A172 (cell line): Measurements from ENCODE around the gene TENT4B. TPM values are rescaled to one million over a fixed set of nuclear protein-coding genes. Genes with fewer than 3 reads are reported as not detected.
"Not testable (repeated sequence)": the region's sequence is repeated elsewhere in the genome, so short reads cannot be mapped to it uniquely, and the experiment has no call there.

Experiments used
- DNase-seq: peaks from one replicate; pipeline ENCODE4 v3.0.0-alpha.2; 2015; ENCODE audit warnings: low spot score
- total RNA-seq: library from RNA; depleted of rRNA; stranded (reverse); fragments of >200 nt; shearing (Covaris generic); gene quantifications from 2 replicates; pipeline ENCODE4 v1.2.3, GENCODE V29; 2014; rRNA removed

Gene TENT4B
- 7.4 and 11.2 TPM in 2 replicates for total RNA-seq

DNA sequence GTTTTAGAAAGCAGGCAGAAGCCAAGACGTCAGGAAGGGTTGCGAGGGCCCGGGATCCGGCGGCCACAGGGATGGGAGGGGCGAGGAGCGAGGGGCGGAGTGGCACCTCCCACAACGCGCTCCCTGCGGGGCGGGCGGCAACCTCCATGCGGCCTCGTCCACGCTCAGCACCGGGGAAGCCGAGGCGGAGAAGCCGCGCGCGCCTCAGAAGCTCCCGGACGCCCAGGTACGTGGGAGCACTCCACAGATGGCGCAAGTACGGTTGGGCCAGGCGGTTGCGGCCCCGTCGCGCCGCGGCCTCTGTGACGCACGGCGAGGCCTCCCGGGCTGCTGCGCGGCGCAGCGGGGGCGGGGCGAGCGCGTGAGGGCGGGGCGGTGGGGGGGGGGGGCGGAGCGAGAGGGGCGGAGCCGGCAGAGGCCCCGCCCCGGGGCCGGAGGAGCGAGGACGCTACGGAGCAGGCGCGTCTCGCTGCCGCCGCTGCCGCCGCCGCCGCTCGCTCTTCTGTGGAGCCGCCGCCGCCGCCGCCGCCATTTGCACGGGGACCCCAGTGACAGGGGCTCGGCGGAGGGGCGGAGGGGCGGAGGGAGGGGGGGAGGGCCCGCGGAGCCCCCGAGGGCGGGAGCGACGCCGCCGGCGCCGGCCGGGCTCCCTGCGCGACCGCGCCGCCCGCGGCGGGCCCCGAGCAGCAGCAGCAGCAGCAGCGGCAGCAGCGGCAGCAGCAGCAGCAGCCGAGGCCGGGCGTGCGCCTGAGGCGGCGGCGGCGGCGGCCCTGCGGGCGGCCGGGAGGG is at the start of gene TENT4B:
Gene TENT4B (plus strand): TSS at position 500 of the 789 bp plus-strand sequence. CDS start 316 bp downstream, outside the sequence.
- DNase-seq = peak; percentile 63

- DNase-seq = no peak
Measured at GRCh38 chr16:50103764-50104163, 49.3 kb upstream of the TENT4B start.

DNA sequence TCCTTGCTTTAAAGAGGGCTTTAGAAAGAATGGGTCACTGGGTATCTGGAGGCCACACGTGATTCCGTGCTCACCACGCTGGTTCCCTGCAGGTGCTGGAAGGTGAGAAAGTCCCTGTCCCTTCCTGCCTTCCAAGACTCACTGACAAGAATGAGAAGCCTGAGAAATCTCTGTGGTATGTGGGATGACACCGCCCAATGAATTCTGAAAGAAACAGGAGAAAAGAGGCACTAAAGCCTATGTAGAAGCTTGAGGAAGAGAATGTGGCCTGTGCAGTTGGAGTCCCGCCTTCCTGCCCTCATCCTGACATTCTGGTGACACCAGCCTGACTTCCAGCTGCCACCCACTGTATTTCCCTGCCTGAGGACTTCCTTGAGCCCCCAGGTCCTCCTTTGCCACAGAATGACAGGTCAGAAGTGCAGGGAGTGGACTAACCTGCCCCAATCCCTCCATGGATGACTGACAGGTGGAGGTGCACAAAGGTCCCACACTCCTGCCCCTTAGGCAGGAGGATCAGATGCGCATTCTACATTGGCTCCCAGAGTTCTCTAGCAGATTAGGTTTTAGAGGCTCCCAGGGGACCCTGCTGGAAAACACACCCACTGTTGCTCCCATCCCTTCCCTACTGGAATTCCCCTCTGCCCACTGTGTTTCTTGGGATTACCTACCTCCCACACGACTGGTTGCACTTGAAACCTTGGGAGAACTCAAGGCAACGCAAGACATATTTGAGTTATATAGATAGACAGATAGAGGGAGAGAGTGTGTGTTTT is 38.6 kb upstream of the TENT4B start:
- DNase-seq = peak; percentile 30

DNA sequence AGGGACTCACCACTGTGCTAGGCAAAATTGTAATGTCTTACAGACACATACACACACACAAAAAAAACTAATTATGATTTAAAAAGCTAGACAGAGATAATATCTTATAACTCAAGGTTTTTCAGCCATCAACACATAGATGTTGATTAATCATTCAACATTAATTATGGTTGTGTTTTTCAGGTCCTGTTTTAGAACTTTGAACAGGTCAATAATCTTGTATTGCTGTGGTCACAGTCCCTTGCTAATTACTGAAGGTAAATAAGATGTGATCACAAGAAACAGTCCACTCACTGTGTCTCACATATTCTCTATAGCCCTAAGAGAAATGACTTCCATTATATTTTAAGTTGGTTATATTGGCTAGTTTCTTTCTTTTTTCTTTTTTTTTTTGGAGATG is 32.4 kb upstream of the TENT4B start:
- no peak for DNase-seq

DNA sequence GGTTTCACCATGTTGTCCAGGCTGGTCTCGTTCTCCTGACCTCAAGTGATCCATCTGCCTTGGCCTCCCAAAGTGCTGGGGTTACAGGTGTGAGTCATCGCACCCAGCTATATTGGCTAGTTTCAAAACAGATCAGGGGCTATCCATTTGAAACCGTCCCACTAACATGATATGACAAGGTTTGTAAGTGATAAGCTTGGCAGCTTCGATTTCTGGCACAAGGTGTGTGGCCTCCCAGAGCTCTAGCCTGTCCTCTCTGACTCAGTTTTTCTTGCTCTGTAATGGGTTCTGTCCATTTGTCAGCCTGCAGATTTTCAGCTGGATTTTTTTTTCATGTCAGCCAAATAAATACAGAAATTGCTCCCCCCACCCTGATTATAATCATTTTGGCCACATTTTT is 31.8 kb upstream of the TENT4B start:
- no peak for DNase-seq

DNA sequence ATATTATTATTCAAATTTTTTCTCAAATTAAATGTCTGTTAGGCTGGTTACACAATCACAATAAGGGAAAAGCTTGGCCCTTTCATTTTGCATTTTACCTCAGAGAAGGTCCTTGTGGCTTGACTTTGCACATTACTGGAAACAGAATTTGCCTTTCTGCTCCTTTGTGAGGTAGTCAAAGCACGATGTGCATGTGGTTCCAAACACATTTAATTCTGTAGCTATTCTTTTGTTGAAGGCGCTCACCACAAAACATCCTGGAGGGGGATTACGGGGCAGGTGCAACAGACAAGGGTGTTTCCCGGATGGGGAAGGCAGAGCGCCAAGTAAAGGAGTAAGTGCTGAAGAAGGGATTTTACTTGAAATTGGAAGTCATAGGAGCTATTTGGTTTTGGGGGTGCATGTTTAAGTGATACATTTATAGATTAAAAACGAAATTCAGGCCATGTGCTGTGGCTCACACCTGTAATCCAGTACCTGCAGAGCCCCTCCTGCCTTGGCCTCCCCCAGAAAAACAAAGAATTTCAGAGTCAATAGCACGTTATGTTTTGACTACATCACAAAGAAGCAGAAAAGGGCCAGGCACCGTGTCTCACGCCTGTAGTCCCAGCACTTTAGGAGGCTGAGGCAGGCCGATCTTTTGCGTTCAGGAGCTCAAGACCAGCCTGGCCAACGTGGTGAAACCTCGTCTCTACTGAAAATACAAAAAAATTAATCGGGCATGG is 31.2 kb upstream of the TENT4B start:
- DNase-seq = no peak

- no peak for DNase-seq
Measured at GRCh38 chr16:50123417-50123816, 29.7 kb upstream of the TENT4B start.

GRCh38 chr16:50124769-50125168 is 28.3 kb upstream of the TENT4B start:
- no peak for DNase-seq

DNA sequence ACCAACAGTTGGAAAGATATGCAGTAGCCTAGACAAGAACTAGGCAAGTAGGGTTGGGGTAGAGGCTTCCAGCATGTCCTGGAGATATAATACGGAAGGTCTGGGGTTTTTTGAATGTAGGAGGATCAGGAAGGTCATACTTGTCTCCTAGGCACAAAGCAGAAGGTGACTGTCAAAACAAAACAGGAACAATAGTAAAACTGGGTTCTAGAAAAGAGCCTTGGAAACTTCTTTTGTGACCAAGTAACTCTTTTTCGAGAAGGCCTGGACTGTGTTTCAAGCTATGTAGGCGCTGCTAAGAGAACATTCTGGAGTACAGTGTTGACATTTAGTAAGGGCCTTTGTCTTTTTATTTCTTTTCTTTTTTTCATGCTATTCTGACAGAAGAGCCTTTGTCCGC is 26.9 kb upstream of the TENT4B start:
- DNase-seq = no peak

- not testable (repeated sequence) for DNase-seq
Measured at GRCh38 chr16:50132571-50132970, 20.5 kb upstream of the TENT4B start.

- no peak for DNase-seq
Measured at GRCh38 chr16:50133214-50133613, 19.9 kb upstream of the TENT4B start.

DNA sequence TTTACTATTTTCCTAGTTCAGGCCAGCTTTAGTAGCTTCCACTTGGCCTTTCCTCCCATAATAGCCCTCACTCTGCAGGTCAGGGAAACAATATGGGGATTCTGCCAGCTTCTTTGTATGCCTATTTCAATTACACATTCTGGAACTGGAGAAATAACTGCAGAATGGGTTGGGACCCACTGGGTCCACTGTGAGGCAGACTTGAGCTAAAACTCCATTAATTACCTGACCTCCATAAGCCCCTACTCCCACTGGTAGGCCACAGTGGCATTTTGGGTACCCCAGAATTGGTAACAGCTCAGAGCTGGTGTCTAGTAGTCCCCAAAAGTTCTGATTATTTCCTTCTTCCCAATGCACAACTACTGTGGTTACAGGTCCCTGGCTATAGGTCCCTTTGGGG is 16.7 kb upstream of the TENT4B start:
- DNase-seq = no peak

GRCh38 chr16:50137268-50137667 is 15.8 kb upstream of the TENT4B start:
- DNase-seq = no peak

- DNase-seq = no peak
Measured at GRCh38 chr16:50139580-50139979, 13.5 kb upstream of the TENT4B start.

DNA sequence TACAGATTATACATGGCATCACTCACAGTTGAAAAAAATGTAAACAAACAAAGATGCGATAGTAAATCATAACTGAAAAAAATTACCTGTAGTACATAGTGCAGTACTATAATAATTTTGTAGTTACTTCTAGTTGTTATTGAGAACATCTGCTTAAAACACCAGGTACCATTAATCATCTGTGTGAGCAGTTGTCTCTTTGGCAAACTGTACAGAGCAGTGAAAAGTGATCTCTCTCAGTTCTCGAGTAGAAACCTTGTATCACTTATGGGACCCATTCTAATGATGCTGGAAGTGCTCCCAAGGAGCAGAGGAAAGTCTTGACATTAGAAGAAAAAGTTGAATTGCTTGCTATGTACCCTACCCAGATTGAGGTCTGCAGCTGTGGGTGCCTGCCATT is 8.9 kb upstream of the TENT4B start:
- DNase-seq = no peak

DNA sequence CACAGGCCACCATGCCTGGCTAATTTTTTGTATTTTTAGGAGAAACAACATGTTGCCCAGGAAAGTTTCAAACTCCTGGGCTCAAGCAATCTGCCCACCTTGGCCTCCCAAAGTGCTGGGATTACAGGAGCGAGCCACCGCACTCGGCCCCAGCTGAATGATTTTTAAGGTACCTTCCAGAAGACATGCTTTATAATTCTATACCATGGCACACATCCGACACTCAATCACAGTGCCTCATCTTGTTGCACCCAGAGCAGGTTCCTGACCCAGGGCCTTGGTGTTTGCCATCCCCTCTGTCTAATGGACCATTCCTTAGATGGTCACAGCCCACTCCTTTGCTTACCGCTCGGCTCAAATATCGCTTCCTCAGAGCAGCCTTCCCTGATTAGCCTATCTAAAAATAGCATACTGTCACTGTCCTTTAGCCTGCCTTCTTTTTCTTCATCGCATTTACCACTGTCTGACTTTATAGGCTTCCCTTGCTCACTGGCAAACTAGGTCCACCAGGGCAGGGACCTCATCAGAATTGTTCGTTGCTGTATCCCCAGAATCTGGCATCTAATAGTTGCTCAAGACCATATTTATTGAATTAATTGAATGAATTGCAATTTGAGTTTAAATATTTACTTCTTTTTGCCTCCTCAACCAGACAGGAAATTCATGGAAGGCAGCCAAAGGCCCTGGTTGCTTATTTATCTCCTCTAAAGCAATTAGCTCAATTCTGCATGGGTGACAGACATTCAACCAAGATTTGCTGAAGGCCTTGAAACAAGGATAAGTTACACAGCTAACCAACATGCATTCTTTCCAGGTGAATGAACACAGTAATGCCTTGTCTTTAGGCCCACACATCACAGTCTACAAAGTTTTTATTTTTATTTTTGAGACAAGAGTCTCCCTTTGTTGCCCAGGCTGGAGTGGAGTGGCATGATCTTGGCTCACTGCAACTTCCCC is 6.3 kb upstream of the TENT4B start:
- no peak for DNase-seq

GRCh38 chr16:50151322-50151721 is 1.8 kb upstream of the TENT4B start:
- DNase-seq = no peak

- no peak for DNase-seq
Measured at GRCh38 chr16:50151756-50152155, 1.4 kb upstream of the TENT4B start.

GRCh38 chr16:50152351-50152806 is 727 bp upstream of the TENT4B start:
- DNase-seq = peak; percentile 14

GRCh38 chr16:50153596-50154419 is 702 bp downstream of the TENT4B start:
- peak; percentile 3 for DNase-seq
